DND-41 (cell line): ENCODE measurements around the gene PPP1R15B.

Source experiments
- CTCF ChIP-seq: IDR thresholded peaks from 2 replicates; pipeline ENCODE4 v1.5.1; 2012; ENCODE audit warnings: borderline replicate concordance, low read length, moderate library complexity, mild to moderate bottlenecking; ENCODE audit not compliant: poor library complexity, severe bottlenecking; ENCODE audit errors: extremely low read depth
- EZH2 ChIP-seq: IDR thresholded peaks from 3 replicates; pipeline ENCODE4 v1.6.1; 2012; ENCODE audit warnings: borderline replicate concordance, low read depth, mild to moderate bottlenecking, moderate library complexity, low read length, inconsistent platforms; ENCODE audit not compliant: severe bottlenecking

GRCh38 chr1:204362984-204363334 is 48.7 kb downstream of the PPP1R15B start:
- no peak for TF ChIP-seq CTCF
- no peak for TF ChIP-seq EZH2
